Stimulated activated CD8-positive, alpha-beta memory T cell treated with anti-CD3 and anti-CD28 coated beads, Interleukin-7, amount 100 ng/mL, for 48 hours (primary cell): ENCODE data around the gene ALKAL2.

ENCODE experiments used
- DNase-seq, 2 donors: peaks; one replicate each; pipeline ENCODE4 v3.0.0-alpha.2; 2020; ENCODE audit warnings: low read depth in 1 of 2; ENCODE audit errors: extremely low read depth in 1 of 2

ALKAL2 gene

DNA sequence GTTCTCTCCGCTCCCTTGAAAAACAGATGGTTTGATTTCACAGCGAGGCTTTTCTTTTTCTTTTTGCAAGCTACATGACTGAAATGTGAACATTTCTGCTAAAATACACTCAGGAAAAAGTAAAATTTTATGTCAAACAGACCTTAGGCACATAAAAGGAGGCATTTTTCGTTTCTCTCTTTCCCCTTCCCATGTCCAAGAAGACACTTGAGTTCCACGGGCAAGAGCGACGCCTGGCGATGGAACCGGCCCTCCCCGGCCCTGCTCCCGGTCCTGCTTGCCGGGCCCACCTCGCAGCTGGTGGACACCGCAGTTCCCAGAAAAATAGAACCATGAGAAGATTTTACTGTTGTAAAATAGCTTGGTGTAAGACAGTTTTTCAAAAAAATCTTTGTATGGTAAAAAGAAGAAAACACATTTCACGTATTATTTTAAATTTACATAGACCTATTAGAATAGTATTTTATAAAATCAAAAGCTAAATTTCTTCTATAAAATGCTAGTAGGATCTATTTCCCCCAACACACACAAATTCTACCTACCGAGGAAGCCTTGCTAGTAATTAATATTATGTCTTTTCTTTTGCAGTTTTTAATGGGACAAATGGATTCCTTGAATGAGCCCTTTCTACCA lies 2.3 kb upstream of the ALKAL2 start:
- DNase-seq, result peak in 1 of 2 donors; percentile 24

DNA sequence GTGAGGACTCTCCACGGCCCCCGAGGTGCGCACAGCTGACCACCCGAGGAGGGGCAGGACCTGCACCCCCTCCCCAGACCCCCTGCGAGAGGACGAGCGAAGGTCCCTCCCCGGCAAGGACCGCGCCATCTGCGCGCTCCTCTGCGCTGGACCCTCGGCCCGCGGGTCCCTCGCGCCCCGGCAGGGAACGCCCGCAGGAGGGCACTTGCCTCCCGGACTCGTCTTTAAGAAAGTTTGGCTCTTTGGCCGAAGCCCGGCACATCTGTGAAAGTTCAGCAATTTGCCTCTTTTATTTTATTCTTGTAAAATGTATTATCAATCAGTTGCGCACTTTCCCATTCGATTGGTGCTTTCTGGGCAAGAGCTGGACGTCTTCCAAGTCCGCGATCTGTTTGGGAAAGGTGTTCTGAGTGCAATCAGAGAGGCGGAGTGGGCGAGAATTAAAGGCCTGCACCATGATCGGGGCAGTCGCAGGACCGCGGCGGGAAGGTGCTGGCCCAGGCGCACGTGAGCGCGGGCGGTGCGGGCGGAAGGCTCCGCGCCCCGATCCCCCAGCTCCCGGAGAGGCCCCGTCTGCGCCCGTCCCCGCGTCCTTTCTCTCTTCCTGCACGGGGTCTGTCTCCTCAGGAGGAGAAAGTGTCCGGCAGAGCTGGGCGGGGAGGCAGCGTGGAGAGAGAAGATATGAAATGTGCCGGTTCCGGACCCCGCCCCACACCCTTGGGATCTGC lies 1.6 kb upstream of the ALKAL2 start:
- no peak for DNase-seq

DNA sequence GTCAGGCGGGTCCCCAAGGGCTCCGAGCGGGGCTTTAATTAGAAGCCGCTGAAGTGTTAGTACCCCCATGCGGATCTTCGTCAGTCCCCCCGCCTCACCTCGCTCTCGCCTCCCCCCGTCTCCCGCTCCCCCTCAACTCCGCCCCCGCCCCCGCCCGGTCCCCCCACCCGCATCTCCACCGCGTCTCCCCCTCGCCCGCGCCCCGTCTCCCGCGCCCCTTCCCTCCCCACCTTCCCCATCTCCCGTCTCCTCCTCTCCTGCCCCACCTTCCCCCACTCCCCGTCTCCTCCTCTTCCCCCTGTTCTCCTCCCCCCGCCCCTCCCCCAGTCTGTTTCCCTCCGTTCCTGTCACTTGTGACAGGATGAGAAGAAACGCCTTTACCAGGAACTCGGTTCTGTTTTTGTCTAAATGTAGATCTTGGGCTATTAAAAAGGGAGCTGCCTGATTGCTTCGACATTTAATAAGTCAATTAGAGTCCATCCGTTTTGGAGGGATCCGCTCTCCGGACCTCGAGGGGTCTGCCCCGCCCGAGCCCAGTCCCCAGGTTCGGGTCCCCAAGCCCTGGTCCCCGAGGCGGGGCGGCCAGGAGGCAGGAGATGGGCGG lies 969 bp upstream of the ALKAL2 start:
- no peak for DNase-seq

DNA sequence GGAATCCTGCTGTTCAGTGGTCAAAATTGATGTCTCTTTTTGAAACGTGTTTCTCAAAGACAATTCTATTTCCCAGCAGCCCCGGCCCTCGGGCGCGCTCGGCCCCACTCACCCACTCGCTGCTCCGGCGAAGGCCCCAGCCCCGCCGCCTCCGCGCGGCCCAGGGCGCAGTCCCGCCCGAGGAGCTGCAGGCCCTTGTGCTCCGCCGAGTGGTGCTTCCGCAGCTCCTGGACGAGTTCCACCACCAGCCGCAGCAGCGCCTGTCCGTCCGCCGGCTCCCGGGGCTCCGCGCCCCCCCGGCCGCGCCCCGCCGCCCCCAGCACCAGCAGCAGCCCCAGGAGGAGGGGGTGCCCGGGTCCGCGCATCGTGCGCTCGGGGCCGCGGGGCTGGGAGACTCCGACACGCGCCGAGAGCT lies 413 bp downstream of the ALKAL2 start:
- no peak for DNase-seq

DNA sequence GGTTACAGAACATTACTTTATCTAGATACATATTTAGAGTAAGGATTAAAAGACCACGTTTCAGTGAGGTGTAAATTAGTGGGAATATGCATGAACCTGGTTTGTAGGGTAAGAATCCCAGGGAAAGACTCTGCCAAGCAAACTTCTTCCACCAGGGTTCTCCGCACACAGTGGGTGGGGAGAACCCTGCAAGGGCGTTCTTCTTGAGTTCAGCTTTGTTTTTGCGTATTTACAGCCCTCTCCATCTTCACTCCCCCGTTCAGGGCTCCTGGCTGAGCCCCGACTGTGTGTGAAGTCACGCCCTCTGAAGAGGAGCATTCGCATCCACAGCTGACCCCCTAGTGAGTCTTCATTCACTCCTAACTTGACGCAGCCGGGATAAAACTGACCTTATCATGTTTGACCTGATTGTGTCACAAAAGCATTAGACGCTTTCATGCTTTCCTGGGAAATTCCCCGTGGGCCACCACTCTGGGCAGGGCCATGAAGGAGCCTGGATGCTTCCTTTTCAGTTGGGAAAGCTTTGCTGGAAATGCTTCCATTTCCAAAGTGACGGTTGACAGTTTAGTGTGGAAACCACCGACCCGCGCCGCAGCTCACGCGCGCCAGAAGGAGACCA lies 1.0 kb downstream of the ALKAL2 start:
- DNase-seq, result no peak

DNA sequence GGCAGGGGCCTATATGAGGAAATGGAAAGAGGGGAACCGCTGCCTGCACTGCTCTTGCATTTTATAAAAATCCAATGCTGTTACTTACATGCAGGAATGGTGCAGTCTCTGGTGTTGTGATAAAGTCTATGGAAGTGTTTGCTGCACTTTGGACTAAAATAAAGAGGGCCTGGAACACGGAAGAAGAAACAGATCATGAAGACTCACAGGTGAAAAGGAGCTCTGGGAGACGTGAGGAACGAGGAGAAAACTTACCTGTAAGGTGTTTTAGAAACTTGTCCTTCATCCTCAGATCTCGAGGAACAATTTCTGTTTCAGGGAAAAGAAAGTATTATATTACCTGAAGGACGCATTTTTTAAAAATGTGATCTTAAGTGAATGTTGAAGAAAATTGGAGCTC lies 1.9 kb downstream of the ALKAL2 start:
- DNase-seq, result no peak

DNA sequence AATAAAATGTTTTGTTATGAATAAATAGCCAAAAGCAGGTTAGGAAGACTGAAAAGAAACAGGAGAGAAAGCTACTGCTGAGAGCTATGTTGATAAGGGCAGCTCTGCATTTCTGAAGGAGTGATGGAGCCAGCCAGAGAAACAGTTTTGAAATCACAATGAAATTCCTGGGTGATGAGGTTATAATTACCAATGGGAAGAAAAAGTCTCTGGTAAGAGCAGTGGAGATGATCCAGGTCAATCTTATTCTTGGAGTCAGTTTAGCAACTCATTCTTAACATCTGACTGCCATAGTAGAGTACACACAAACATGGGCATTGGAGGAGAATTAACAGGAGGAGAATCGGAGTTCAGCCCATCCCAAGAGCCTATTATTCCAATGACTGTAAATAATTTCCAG lies 2.4 kb downstream of the ALKAL2 start:
- no peak for DNase-seq

DNA sequence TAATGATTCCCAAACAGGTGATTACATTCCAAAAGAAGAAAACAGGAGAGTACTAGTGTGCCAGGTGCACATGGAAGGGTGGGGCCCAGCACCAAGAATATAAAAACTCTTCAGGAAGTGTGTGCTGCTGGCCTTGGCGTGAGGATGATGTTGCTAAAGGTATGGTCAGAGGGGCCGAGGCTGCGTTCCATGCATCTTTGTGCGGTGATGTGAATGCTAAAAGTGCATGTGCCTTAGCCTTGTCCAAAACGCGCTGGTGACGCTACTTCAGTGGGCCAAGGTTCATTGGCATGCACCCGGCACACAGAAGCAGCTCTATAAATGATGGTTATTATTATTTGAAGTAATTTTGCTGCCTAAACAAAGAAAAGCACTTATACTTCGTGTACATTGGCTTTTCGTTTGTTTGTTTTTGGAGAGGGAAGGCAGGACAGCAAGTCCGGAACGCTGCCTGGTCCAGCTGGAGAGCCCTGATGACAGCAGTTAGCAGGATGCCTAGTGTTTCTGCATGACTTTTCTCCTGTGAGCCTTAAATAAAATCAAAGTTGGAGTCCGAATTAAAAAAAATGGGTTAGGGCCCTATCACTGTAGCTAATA lies 2.9 kb downstream of the ALKAL2 start:
- DNase-seq, result no peak

DNA sequence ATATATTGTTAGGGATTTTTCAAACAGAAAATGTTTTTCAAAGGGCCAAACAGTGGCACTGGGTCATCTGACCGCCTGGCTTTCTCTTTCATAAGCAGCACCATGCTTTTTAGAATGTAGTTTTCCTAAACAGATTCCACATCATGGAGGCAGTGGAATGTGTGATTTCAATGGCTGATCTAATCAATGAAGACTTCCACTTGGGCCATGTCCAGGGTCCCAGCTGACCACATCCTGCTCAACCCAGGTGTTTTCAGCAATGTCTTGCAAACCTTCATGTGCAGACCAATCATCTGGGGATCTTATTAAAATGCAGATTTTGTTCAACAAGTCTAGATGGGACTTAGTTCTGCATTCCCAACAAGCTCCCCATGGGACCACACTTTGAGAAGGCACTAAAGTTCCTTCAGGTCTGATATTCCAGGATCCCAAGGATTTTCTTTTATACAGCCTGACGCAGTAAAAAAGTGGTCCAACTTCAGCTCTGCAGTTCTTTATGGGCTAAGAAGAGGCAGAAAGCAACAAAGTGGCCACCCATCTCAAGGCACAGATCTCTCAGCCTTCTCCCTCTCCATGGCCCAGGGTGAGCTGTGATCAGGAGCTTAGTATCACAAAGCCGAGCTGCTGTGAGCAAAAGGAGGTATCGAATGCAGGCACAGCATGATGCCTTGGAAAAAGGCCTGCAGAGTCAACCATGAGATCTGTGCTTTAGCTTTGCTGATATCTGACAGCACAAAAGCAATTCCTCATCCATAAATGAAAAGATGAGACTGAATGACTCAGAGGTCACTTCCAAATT lies 3.7 kb downstream of the ALKAL2 start:
- no peak for DNase-seq

DNA sequence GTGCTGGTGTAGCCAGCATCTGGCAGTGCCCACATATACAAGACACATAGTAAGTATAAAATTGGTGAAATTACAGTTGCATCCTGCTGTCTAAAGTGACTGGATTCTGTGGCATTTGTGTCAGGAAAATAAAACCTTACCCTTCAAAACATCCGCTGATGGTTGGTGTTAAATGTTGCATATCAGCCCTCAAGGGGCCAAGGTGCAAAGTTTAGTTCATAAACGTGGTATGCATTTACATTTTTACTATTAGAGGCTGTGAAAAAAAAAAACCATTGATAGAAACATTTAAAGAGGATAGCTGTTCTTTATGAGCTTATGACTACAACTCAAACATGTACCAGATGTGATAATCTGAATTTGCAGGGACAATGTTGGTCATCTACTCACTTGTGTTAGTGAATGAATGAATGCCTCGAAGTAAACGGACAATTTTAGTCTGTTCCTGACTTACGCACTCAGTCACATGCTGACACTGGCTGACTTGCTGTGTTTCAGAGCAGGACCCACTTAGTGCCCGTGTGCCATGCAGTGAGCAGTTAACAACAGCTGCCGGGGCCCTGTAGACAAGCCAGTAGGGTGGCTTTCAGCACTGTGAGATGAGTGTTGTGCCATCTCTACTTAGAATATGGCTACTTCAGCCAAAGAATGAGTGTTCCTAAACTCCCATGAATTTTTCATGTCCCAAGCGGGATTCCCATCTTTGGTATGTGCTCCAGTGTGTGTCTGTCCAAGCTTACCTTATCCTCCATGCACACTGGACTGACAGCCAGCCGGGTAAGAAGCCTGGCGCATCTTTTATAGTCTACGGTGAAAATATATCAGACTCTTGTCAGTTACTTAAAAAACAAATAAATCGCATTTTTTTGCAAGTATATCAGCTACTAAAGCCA lies 5.3 kb downstream of the ALKAL2 start:
- DNase-seq, result no peak

DNA sequence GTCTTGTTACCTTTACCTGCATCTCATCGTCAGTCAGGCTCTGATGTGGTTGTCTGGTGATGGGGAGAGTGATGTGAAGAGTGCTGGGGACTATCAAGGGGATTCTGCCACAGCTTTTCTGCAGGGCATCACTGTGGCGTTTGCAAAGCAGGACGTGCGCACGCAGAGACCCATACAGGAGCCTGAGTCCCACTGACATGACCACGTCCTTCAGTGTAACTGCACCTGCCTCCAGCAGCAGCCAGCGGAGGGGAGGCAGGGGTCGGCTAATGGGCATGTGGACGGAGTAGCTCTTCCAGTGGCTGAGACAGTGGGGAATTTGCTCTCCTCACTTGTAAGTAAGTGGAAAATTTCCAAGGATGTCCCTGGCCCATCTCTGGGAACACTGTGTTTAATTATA lies 6.5 kb downstream of the ALKAL2 start:
- no peak for DNase-seq

DNA sequence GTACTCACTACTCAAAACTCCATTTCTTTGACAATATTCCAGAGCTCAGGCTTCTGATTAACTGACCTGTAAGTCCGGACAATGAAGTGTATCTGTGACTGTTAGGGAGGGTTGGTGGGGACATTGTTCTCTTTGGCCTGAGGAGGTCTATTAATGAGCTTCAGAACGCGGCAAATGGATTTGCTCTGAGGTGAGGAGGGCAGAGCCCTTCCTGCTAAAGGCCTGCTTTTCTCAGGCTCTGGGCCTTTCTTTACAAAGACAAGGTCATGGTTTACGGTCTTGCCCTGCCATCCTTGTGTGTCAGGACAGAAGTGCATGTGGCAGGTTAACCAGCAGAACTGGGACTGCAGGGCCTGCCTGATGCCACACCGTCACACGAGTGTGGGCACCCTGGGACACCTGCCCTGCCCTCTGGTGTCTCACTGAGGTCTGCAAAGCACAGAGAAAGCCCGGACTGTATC lies 7.2 kb downstream of the ALKAL2 start:
- DNase-seq, result no peak

DNA sequence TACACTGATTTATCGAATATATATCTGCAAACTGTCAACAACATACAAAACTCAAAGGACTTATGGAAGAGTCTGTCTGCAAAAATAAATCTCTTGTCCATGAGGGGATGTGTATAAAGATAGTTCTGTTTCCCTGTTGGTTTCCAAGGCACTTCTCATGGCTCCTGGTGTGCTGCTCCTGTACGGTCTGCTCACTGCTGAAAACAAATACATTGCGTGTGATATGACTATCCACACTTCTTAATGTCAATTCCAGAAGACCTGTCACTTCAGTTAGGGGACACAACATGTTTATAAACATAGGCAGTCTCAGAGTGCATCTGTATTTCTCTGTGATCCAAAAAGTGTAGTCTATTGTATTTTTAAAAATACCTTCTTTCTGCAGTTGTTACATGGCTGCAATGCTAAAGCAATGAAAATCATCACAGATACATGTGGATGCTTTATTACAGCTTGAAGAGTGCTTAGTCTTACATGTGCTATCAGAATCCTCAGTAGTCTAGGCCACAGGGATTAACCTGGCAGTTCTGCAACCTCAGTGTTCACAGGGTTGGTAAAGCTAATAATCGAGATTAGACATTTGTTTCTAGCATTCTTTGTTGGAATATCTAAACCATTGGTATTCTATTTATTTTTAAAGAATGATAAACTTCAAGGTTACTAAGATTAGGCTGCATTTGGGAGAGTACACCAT lies 7.8 kb downstream of the ALKAL2 start:
- no peak for DNase-seq

DNA sequence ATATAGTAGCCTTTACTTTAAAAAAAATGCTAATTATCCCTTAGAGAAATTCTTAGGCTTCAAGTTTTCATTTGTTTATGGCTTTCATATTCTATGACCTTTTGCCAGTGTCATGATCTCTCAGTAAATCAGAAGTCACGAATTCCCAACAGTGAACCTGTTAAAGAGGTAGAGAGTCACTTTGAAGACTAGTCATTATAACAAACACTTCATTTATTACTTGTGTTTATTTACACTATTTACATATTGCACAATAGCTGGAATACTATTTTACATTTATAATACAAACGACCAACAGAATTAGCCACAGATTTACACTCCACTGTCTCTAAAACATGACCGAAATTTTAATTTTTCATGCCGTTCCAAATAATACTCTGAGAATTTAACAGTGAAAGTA lies 8.5 kb downstream of the ALKAL2 start:
- DNase-seq, result no peak

DNA sequence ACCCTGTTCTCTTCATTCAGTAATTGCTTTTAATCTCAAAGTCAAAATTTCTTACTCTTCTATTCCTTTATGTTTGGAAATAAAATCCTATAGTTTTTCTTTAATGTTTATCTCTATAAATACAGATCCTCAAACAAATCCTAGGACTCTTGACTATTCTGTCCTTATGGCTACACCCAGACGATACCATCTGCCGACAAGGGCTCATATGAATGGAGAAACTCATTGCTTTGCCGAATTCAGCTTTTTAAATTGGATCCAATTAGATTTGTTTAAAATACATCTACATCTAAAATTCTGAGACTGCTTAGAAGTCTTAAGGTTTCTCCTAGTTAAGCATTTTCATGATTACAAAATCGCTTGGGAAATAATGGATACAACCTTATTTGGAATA lies 9.0 kb downstream of the ALKAL2 start:
- no peak for DNase-seq

DNA sequence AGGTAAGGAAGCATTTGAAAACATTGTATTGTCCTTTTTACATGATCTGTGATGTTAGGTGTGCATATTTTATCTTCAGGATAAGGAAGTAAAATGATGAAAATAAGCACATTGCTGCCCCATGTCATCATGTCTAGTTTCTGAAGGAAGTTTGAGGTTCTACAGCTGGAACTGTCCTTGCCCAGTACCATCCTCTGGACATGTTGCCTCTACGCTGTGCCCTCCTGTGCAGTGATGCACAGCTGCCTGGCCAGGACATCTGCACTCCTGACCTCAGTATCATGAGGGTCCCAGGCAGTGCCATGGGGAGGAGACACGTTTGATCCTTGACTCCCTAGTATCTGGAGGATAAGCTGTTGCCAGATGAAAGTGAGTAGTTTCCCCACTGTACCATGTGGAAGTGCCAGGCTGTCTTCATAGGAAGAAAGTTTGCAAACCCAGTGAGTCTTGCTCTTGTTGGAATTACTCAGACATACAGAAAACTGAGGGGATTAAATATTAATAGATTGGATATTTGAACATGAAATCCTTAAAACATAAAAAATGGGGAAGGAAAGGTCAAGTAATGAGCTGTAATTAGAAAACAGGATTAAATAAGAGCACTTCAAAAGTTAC lies 9.5 kb downstream of the ALKAL2 start:
- no peak for DNase-seq

DNA sequence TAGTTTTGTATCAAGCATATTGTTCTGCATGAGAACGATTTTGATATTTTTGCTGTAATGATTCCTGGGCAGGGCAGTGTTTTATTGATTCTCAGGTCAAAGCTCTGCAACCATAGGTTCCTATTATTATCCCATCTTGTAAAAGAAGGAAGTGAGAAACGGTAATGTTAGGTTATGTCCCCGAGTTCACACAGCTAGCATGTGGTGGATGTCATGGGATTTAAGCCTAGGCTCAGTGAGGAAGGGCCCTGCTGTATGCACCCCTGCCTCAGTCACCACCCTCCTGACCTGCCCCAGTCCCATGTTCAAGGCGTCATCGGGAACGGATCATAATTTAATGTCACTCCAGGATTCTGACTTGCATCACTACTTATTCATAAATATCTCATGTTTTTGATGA lies 12.4 kb downstream of the ALKAL2 start:
- no peak for DNase-seq

DNA sequence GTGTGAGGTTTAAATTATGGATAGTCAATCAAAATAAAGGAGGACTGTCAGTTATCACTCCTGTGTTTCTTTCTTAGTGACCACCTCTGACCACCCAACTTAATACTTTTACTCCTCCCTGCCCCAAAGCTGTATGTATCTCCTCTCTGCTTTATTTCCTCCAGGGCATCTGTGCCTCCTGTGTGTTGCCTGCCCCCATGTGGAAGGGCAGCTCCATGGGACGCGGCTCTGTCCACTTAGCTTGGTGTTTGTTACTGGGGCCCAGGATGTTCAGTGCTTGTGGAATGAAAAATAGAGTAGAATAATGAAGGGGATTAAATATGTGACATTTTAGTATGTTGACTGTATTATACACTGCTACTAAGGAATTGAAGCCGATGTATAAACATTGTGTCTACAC lies 13.4 kb downstream of the ALKAL2 start:
- no peak for DNase-seq

DNA sequence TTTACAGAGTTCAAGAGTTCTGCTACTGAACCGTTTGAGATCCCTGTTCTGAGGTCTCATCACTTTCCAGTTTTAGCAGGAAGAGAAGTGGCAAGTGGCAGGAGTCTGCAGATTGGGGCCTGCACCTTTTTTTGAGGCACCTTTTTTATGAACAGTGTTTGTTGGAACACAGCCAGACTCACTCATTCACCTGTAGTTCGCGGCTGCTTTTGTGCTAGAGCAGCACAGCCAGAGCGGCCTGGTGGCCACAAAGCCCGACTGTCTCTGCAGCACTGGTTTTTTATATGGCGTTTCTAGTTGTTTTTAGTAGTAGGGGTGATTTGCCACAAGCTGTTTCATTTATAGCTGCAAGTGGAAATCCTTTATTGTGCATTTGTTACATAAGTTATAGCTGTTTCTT lies 14.6 kb downstream of the ALKAL2 start:
- no peak for DNase-seq
